T-cell (primary cell): ENCODE measurements around the gene SH3BGRL. TPM values are rescaled to one million over a fixed set of nuclear protein-coding genes. Genes with fewer than 3 reads are reported as not detected.
"Not testable (repeated sequence)": the region's sequence is repeated elsewhere in the genome, so short reads cannot be mapped to it uniquely, and the experiment has no call there.

ENCODE experiments used
- ATAC-seq, 4 experiments: fragments of 200-7000 bp in 3 of 4; fragments of 150-1000 bp in 1 of 4; cut with Tn5 transposase; replicated peaks in 1 of 4; 1 replicate in 3 of 4; 2 replicates in 1 of 4; pipeline ENCODE4 v1.10.0; 2021; ENCODE audit warnings: moderate library complexity in 3 of 4, mild to moderate bottlenecking in 2 of 4, moderate number of reproducible peaks in 1 of 4
- CTCF ChIA-PET, 2 donors: fragments of 300-600 bp; sonication (Branson Sonifier 250); formaldehyde crosslinking; loops; one replicate each; lab custom pipeline; 2022; ENCODE audit warnings: antibody characterized with exemption in 2 of 2; lab: Charles Lee
- POLR2A ChIA-PET, 2 donors: fragments of 300-600 bp; sonication (Branson Sonifier 250); formaldehyde crosslinking; loops; one replicate each; lab custom pipeline; 2022; ENCODE audit warnings: antibody characterized with exemption in 2 of 2; lab: Charles Lee
- DNase-seq, 35 experiments: peaks; one replicate each; pipeline versions ENCODE4 v3.0.0 to v3.0.0-alpha.2; 2013 to 2023
- H3K27ac ChIP-seq: one replicate; pipeline ENCODE4 v1.5.1; 2013; ENCODE audit warnings: low read length
- H3K27me3 ChIP-seq, 2 experiments: replicated peaks in 1 of 2; 1 replicate in 1 of 2; 2 replicates in 1 of 2; pipeline versions ENCODE4 v1.6.1 to v1.7.0; 2013; ENCODE audit warnings: low read length in 1 of 2, mixed read lengths in 1 of 2; ENCODE audit not compliant: control insufficient read depth in 2 of 2, insufficient read depth in 2 of 2; ENCODE audit errors: extremely low read depth in 1 of 2
- H3K36me3 ChIP-seq, 2 donors: 1 replicate in 1 of 2; 2 replicates in 1 of 2; pipeline versions ENCODE4 v1.6.1 to v1.7.0; 2013; ENCODE audit warnings: low read length in 1 of 2; ENCODE audit not compliant: control insufficient read depth in 2 of 2, insufficient read depth in 1 of 2; ENCODE audit errors: extremely low read depth in 1 of 2
- H3K4me1 ChIP-seq, 2 experiments: 1 replicate in 1 of 2; 2 replicates in 1 of 2; pipeline versions ENCODE4 v1.6.1 to v1.7.0; 2013; ENCODE audit warnings: low read length in 2 of 2, mixed read lengths in 1 of 2; ENCODE audit not compliant: insufficient read depth in 2 of 2, control insufficient read depth in 1 of 2; ENCODE audit errors: extremely low read depth in 1 of 2
- H3K4me3 ChIP-seq, 2 donors: 1 replicate in 1 of 2; 2 replicates in 1 of 2; pipeline versions ENCODE4 v1.5.1 to v1.7.0; 2013; ENCODE audit warnings: mild to moderate bottlenecking in 2 of 2, low read length in 1 of 2, moderate library complexity in 1 of 2; ENCODE audit not compliant: control insufficient read depth in 1 of 2; ENCODE audit errors: extremely low read depth in 1 of 2
- H3K9me3 ChIP-seq: 2 replicates; pipeline ENCODE4 v1.7.0; 2013
- H3K27ac Mint-ChIP-seq, 2 donors: one replicate each; pipeline ENCODE4 v1.8.0; 2020 to 2021; ENCODE audit warnings: mild to moderate bottlenecking in 2 of 2, mixed read lengths in 2 of 2
- H3K27me3 Mint-ChIP-seq, 2 donors: one replicate each; pipeline ENCODE4 v1.8.0; 2021 to 2022; ENCODE audit warnings: mixed read lengths in 2 of 2
- H3K36me3 Mint-ChIP-seq: one replicate; pipeline ENCODE4 v1.8.0; 2021; ENCODE audit warnings: mixed read lengths
- H3K4me1 Mint-ChIP-seq, 3 donors: one replicate each; pipeline ENCODE4 v1.8.0; 2020 to 2022; ENCODE audit warnings: mixed read lengths in 3 of 3, mild to moderate bottlenecking in 1 of 3
- H3K4me3 Mint-ChIP-seq, 3 donors: one replicate each; pipeline ENCODE4 v1.8.0; 2020 to 2022; ENCODE audit warnings: mild to moderate bottlenecking in 3 of 3, mixed read lengths in 3 of 3, moderate library complexity in 3 of 3
- H3K9me3 Mint-ChIP-seq, 3 donors: one replicate each; pipeline ENCODE4 v1.8.0; 2020 to 2022; ENCODE audit warnings: mixed read lengths in 3 of 3
- WGBS: methylation state at CpG from one replicate; pipeline ENCODE4 v1.1.5; 2013; ENCODE audit warnings: missing lambda C conversion rate; ENCODE audit not compliant: insufficient coverage; 5-methylcytosine and 5-hydroxymethylcytosine counted together
- total RNA-seq, 35 experiments: library from RNA in 6 of 35; stranded (reverse) in 6 of 35; fragments of 120-200 nt in 1 of 35; gene quantifications; one replicate each; pipeline versions ENCODE4 v1.2.1 to v1.2.4 and lab custom pipeline; 2013 to 2026

The SH3BGRL gene
- total RNA-seq, 5 donors from 2014 or later (not counting 1 experiment from before 2014, with no cell fraction given): 55.0 to 78.2 (median 60.7) TPM

DNA sequence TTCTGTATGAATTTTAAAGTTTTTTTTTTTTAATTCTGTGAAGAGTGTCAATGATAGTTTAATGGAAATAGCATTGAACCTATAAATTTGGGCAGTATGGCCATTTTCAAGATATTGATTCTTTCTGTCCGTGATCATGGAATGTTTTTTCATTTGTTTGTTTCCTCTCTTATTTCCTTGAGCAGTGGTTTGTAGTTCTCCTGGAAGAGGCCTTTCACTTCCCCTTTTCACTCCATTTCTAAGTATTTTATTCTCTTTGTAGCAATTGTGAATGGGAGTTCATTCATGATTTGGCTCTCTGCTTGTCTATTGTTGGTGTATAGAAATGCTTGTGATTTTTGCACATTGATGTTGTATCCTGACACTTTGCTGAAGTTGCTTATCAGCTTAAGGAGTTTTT is 129.8 kb downstream of the SH3BGRL start:
- Mint-ChIP-seq H3K9me3 (peaks cover 5 to 15% (median 6%) of the 10 kb centered on the region in 3 donors), H3K36me3 (peaks cover 60% of the 10 kb centered on the region)
- CTCF ChIA-PET: interaction anchor here in 1 of 2 donors (0.7 kb wide), 1 partner anchor 753 kb away, joined by 3 read pairs; no protein-coding TSS in a partner anchor
- H3K27ac Mint-ChIP-seq, H3K4me3 ChIP-seq, H3K4me3 Mint-ChIP-seq, H3K27me3 Mint-ChIP-seq, H3K27ac ChIP-seq, H3K27me3 ChIP-seq, H3K9me3 ChIP-seq, ATAC-seq, H3K36me3 ChIP-seq, DNase-seq, H3K4me1 ChIP-seq, POLR2A ChIA-PET, H3K4me1 Mint-ChIP-seq: not testable (repeated sequence)
- no CpG with 5 or more reads among the region's 1 CpG for WGBS

DNA sequence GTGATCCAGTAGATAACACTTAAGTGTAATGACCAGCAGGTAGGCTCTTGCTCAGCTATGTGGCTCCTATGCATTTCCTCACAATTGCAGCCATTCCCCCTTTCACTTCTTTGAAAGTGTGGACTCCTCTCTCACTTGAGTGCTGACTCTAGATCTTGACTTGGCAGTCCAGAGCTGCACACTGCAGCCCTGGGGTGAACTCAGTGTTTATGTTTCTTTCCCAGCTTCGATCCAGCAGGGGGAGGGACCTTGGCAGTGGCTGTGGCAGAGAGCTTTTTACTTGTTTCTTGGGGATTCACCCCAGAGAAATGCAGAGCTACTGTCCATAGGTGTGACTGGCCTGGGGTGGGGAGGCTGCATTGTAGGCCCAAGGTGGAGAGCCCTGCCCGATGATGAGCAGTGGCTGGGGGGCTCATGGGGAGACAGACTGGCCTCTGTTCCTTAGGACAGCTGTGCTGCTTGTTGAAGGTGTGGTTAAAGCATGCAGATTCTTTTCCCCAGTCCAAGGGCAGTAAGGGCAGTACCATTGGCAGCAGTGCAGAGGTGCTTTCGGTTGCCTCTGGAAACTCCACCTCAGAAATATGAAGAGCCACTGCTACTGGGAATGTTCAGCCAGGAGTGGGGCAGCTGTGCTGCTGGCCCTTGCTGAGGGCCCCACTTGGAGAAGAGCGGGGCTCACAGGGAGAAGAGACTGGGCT is 134.7 kb downstream of the SH3BGRL start:
- Mint-ChIP-seq H3K4me1 (no peaks in the 10 kb centered on the region), H3K36me3 (peaks cover 48% of the 10 kb centered on the region), H3K9me3 (peaks cover 5 to 11% (median 6%) of the 10 kb centered on the region in 3 donors), H3K27ac (no peak overlapping the region), H3K4me3 (no peak overlapping the region), H3K27me3 (peaks cover 0 to 5% of the 10 kb centered on the region in 2 donors)
- no peaks in the 10 kb centered on the region for H3K4me1 ChIP-seq
- ChIA-PET CTCF (no interaction called here), POLR2A (no interaction called here)
- H3K27me3 ChIP-seq: no peaks in the 10 kb centered on the region
- DNase-seq: no peak
- no peaks in the 10 kb centered on the region for H3K36me3 ChIP-seq
- WGBS: 90% methylated on average over 1 of the region's 4 CpGs
- ATAC-seq: no peak
- no peaks in the 10 kb centered on the region for H3K9me3 ChIP-seq
- no peak overlapping the region for H3K4me3 ChIP-seq
- no peak overlapping the region for H3K27ac ChIP-seq

DNA sequence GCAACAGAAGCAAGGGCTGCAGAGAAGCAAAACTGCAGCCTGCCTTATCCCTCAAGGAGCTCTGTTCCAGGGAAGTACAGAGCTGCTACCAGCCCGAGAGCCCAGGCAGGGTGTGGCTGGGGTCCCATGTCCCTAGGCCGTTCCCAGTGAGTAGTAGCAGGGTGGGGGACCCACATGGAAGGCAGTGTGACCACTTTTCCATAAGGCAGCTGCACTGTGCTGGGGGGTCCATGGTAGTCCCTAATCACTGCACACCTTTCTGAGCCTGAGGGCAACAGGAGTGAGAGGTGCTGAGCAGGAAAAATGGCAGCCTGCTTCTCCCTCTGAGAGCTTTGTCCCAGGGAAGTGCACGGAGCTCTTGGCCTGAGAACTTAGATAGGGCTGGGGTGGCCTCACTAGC is 135.9 kb downstream of the SH3BGRL start:
- ChIA-PET POLR2A (no interaction called here), CTCF (interaction anchor here in 1 of 2 donors (0.5 kb wide), 1 partner anchor 62 kb away, joined by 3 read pairs; no protein-coding TSS in a partner anchor)
- DNase-seq: no peak
- no peaks in the 10 kb centered on the region for H3K4me1 ChIP-seq
- no peak overlapping the region for H3K4me3 ChIP-seq
- H3K9me3 ChIP-seq: no peaks in the 10 kb centered on the region
- ATAC-seq: no peak
- Mint-ChIP-seq H3K4me1 (no peaks in the 10 kb centered on the region), H3K4me3 (no peak overlapping the region), H3K27me3 (peaks cover 0 to 5% of the 10 kb centered on the region in 2 donors), H3K27ac (no peak overlapping the region), H3K36me3 (peaks cover 42% of the 10 kb centered on the region), H3K9me3 (peaks cover 5 to 11% (median 6%) of the 10 kb centered on the region in 3 donors)
- H3K36me3 ChIP-seq: no peaks in the 10 kb centered on the region
- WGBS: 100% methylated on average over 1 of the region's 3 CpGs
- H3K27ac ChIP-seq: no peak overlapping the region
- H3K27me3 ChIP-seq: no peaks in the 10 kb centered on the region

DNA sequence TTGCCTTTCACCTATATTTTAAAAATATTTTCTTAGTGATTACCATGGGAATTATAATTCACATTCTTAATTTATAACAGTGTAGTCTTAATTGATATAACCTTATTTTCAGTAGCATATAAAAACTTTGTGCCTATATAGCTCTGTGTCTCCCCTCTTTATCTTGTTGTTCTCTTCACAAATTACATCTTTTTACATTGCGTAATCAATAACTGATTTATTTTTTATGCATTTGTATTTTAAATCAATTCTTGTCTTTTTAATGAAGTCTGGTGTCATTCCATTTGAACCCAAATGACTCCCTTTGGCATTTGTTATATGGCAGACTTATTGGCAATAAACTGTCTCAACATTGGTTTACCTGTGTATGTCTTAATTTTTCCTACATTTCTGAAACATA is 137.0 kb downstream of the SH3BGRL start:
- DNase-seq (no peak), ATAC-seq (no peak)
- Histone ChIP-seq H3K36me3 (no peaks in the 10 kb centered on the region), H3K27me3 (no peaks in the 10 kb centered on the region), H3K27ac (no peak overlapping the region), H3K9me3 (no peaks in the 10 kb centered on the region), H3K4me3 (no peak overlapping the region), H3K4me1 (no peaks in the 10 kb centered on the region)
- no CpG with 5 or more reads among the region's 1 CpG for WGBS
- CTCF ChIA-PET: no interaction called here
- Mint-ChIP-seq H3K27me3 (no peaks in the 10 kb centered on the region), H3K27ac (no peak overlapping the region), H3K4me3 (no peak overlapping the region), H3K4me1 (no peaks in the 10 kb centered on the region), H3K36me3 (peaks cover 33% of the 10 kb centered on the region), H3K9me3 (peaks cover 3 to 11% (median 6%) of the 10 kb centered on the region in 3 donors)
- POLR2A ChIA-PET: no interaction called here

DNA sequence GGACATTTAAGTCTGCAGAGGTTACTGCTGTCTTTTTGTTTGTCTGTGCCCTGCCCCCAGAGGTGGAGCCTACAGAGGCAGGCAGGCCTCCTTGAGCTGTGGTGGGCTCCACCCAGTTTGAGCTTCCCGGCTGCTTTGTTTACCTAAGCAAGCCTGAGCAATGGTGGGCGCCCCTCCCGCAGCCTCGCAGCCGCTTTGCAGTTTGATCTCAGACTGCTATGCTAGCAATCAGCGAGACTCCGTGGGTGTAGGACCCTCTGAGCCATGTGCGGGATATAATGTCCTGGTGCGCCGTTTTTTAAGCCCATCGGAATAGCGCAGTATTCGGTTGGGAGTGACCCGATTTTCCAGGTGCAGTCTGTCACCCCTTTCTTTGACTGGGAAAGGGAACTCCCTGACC is 143.4 kb downstream of the SH3BGRL start:
- H3K27me3 Mint-ChIP-seq, H3K9me3 ChIP-seq, DNase-seq, CTCF ChIA-PET, H3K4me3 ChIP-seq, H3K27ac ChIP-seq, H3K4me1 Mint-ChIP-seq, H3K4me1 ChIP-seq, H3K4me3 Mint-ChIP-seq, ATAC-seq, H3K27me3 ChIP-seq, H3K9me3 Mint-ChIP-seq, H3K36me3 ChIP-seq, POLR2A ChIA-PET, H3K27ac Mint-ChIP-seq: not testable (repeated sequence)
- H3K36me3 Mint-ChIP-seq: peaks cover 18% of the 10 kb centered on the region
- WGBS: 96% methylated on average over 14 of the region's 14 CpGs

Other genes with a start within 250 kb of the SH3BGRL start
- gene HMGN5, start 189 bp upstream of the SH3BGRL start, total RNA-seq: 1 to 10 TPM in 4 of 5 donors, under 1 TPM in 1; 0.92 to 3.3 (median 2.3) TPM